ENCODE measurements around the gene HDGFL2. TPM values are rescaled to one million over a fixed set of nuclear protein-coding genes. Genes with fewer than 3 reads are reported as not detected.

HDGFL2 gene
- total and polyA plus RNA-seq, 4 donors = 36.5 to 47.0 (median 38.8) TPM

DNA sequence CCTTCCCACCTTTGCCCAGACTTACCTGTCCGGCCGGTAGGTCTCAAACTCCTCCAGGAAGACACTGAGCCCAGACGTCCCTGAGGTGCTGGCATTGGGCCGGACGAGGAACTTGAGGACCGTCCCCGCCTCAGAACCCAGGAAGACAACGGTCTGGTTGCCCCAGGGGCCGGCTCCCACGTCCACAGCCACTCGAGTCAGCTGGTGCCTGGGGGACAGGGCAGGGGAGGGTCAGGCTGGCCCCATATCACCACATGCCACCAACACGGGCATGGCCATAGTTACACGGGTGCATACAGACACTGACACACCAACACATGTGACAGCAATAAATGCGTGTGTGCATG is 76.1 kb downstream of the HDGFL2 start:
- ATAC-seq (ENCODE audit: insufficient read depth, low FRiP score) (no peak), DNase-seq (no peak)
- TF ChIP-seq, protein P1, sequence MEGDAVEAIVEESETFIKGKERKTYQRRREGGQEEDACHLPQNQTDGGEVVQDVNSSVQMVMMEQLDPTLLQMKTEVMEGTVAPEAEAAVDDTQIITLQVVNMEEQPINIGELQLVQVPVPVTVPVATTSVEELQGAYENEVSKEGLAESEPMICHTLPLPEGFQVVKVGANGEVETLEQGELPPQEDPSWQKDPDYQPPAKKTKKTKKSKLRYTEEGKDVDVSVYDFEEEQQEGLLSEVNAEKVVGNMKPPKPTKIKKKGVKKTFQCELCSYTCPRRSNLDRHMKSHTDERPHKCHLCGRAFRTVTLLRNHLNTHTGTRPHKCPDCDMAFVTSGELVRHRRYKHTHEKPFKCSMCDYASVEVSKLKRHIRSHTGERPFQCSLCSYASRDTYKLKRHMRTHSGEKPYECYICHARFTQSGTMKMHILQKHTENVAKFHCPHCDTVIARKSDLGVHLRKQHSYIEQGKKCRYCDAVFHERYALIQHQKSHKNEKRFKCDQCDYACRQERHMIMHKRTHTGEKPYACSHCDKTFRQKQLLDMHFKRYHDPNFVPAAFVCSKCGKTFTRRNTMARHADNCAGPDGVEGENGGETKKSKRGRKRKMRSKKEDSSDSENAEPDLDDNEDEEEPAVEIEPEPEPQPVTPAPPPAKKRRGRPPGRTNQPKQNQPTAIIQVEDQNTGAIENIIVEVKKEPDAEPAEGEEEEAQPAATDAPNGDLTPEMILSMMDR (IDR thresholded peaks at IDR 0.05; ENCODE audit: control extremely low read depth, extremely low read depth) = no peak
- WGBS, 2 donors = 48 to 70% methylated on average over 14 of the region's 14 CpGs
- H3K9ac ChIP-seq (ENCODE audit: insufficient read depth in 1 of 2, low read length in 2 of 2) = no peak overlapping the region
- H3K9me3 ChIP-seq (ENCODE audit: control insufficient read depth in 4 of 4, insufficient read depth in 3 of 4, low read length in 3 of 4) = peaks cover 0 to 3% (median 0%) of the 10 kb centered on the region in 4 donors
- H3K27ac ChIP-seq (ENCODE audit: low read depth in 1 of 2, low read length in 1 of 2) = no peak overlapping the region
- no peaks in the 10 kb centered on the region for H3K27me3 ChIP-seq (ENCODE audit: control insufficient read depth in 3 of 3, insufficient read depth in 3 of 3, low read length in 2 of 3)
- H3K4me3 ChIP-seq = no peak overlapping the region
- H3K4me1 ChIP-seq (ENCODE audit: control insufficient read depth in 5 of 5, insufficient read depth in 5 of 5, low read length in 5 of 5) = peaks cover 0 to 7% (median 0%) of the 10 kb centered on the region in 5 donors
- peaks cover 0 to 40% (median 0%) of the 10 kb centered on the region in 4 donors for H3K36me3 ChIP-seq (ENCODE audit: control insufficient read depth in 4 of 4, insufficient read depth in 4 of 4, low read length in 4 of 4)

DNA sequence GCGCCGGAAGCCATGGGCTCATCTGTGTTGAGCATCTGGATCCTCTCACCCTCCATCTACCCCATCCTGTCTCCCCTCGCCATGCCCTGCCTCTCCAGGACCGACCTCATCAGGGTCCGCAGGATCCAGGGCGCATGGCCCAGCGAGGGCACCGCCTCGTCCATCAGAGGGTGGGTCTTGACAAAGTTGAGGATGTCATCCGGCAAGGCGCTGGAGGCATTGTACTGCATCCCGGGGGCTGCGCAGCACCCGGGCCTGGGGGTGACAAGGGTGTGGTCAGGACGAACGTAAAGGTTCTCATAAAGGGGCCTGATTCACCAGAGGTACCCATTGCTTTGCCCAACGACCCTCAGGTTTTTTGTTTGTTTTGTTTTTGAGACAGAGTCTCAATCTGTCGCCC is 77.9 kb downstream of the HDGFL2 start:
- H3K4me3 ChIP-seq = no peak overlapping the region
- H3K27me3 ChIP-seq (ENCODE audit: control insufficient read depth in 3 of 3, insufficient read depth in 3 of 3, low read length in 2 of 3) = no peaks in the 10 kb centered on the region
- peaks cover 0 to 40% (median 0%) of the 10 kb centered on the region in 4 donors for H3K36me3 ChIP-seq (ENCODE audit: control insufficient read depth in 4 of 4, insufficient read depth in 4 of 4, low read length in 4 of 4)
- H3K9me3 ChIP-seq (ENCODE audit: control insufficient read depth in 4 of 4, insufficient read depth in 3 of 4, low read length in 3 of 4) = peaks cover 0 to 3% (median 0%) of the 10 kb centered on the region in 4 donors
- no peak for ATAC-seq (ENCODE audit: insufficient read depth, low FRiP score)
- DNase-seq = no peak
- no peak overlapping the region for H3K9ac ChIP-seq (ENCODE audit: insufficient read depth in 1 of 2, low read length in 2 of 2)
- H3K27ac ChIP-seq (ENCODE audit: low read depth in 1 of 2, low read length in 1 of 2) = no peak overlapping the region
- WGBS, 2 donors = 91 to 94% methylated on average over 18 of the region's 18 CpGs
- H3K4me1 ChIP-seq (ENCODE audit: control insufficient read depth in 5 of 5, insufficient read depth in 5 of 5, low read length in 5 of 5) = peaks cover 0 to 5% (median 0%) of the 10 kb centered on the region in 5 donors
- TF ChIP-seq, protein P1 (IDR thresholded peaks at IDR 0.05; ENCODE audit: control extremely low read depth, extremely low read depth) = no peak

DNA sequence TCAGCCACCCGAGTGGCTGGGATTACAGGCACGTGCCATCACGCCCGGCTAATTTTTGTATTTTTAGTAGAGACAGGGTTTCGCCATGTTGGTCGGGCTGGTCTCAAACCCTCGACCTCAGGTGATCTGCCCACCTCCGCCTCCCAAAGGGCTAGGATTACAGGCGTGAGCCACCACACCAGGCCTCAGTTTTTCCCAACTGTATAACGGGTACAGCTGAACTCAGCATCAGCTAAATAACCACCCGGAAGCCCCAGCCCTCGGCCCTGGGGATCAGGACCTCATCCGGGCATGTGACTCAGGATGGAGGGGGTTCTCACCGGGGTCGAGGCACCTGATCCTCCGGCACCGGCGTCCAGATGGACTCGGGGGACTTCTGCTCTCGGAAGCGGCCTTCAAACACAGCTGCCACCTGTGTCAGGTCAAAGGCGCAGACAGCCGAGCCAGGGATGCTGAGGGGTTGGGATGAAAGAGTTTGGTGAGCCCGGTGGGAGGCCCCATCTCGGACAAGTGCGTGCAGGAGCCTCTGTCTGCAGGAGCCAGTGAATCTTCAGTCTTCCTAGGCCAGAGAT is 78.5 kb downstream of the HDGFL2 start:
- H3K36me3 ChIP-seq (ENCODE audit: control insufficient read depth in 4 of 4, insufficient read depth in 4 of 4, low read length in 4 of 4) = peaks cover 0 to 40% (median 0%) of the 10 kb centered on the region in 4 donors

More for the DNA sequence above, 78.5 kb downstream of the HDGFL2 start:
- H3K9ac ChIP-seq (ENCODE audit: insufficient read depth in 1 of 2, low read length in 2 of 2) = no peak overlapping the region
- H3K9me3 ChIP-seq (ENCODE audit: control insufficient read depth in 4 of 4, insufficient read depth in 3 of 4, low read length in 3 of 4) = peaks cover 0 to 3% (median 0%) of the 10 kb centered on the region in 4 donors
- H3K4me1 ChIP-seq (ENCODE audit: control insufficient read depth in 5 of 5, insufficient read depth in 5 of 5, low read length in 5 of 5) = peaks cover 0 to 5% (median 0%) of the 10 kb centered on the region in 5 donors
- H3K27ac ChIP-seq (ENCODE audit: low read depth in 1 of 2, low read length in 1 of 2) = no peak overlapping the region
- ATAC-seq (ENCODE audit: insufficient read depth, low FRiP score) = no peak
- H3K4me3 ChIP-seq = no peak overlapping the region
- no peaks in the 10 kb centered on the region for H3K27me3 ChIP-seq (ENCODE audit: control insufficient read depth in 3 of 3, insufficient read depth in 3 of 3, low read length in 2 of 3)
- TF ChIP-seq, protein P1 (IDR thresholded peaks at IDR 0.05; ENCODE audit: control extremely low read depth, extremely low read depth) = no peak
- no peak for DNase-seq
- WGBS, 2 donors = 89 to 92% methylated on average over 26 of the region's 26 CpGs

Small RNA genes within 50 kb of the gene (small RNA-seq; reads per million reads assigned to genes)
- not detected for gene MIR4746 (ENCODE audit: low replicate concordance)

Other genes starting within 250 kb of the HDGFL2 start
- 1 to 10 TPM; 4.1 to 5.9 TPM for gene EBI3, start 242.8 kb upstream of the HDGFL2 start, total RNA-seq
- gene EBI3, start 242.8 kb upstream of the HDGFL2 start, polyA plus RNA-seq = 10 to 100 TPM in 1 of 2 donors, 1 to 10 TPM in 1; 6.9 to 92.7 TPM
- gene YJU2, start 225.2 kb upstream of the HDGFL2 start, total RNA-seq = 10 to 100 TPM; 11.2 to 24.1 TPM
- gene YJU2, start 225.2 kb upstream of the HDGFL2 start, polyA plus RNA-seq = 10 to 100 TPM; 28.9 to 44.2 TPM
- gene SHD, start 193.0 kb upstream of the HDGFL2 start, total RNA-seq = not detected
- not detected for gene SHD, start 193.0 kb upstream of the HDGFL2 start, polyA plus RNA-seq
- gene TMIGD2, start 169.9 kb upstream of the HDGFL2 start, total RNA-seq = 1 to 10 TPM in 1 of 2 donors, under 1 TPM in 1; 0.34 to 1.7 TPM
- 1 to 10 TPM in 1 of 2 donors, under 1 TPM in 1; 0.53 to 1.6 TPM for gene TMIGD2, start 169.9 kb upstream of the HDGFL2 start, polyA plus RNA-seq
- 1 to 10 TPM in 1 of 2 donors, under 1 TPM in 1; 0.34 to 1.1 TPM for gene FSD1, start 167.7 kb upstream of the HDGFL2 start, total RNA-seq
- gene FSD1, start 167.7 kb upstream of the HDGFL2 start, polyA plus RNA-seq = under 1 TPM; 0.31 to 0.63 TPM
- gene STAP2, start 133.5 kb upstream of the HDGFL2 start, total RNA-seq = 10 to 100 TPM; 24.4 to 30.0 TPM
- gene STAP2, start 133.5 kb upstream of the HDGFL2 start, polyA plus RNA-seq = 10 to 100 TPM; 24.6 to 32.6 TPM
- 10 to 100 TPM in 1 of 2 donors, 1 to 10 TPM in 1; 9.1 to 30.5 TPM for gene MPND, start 128.7 kb upstream of the HDGFL2 start, total RNA-seq
- 10 to 100 TPM; 18.7 to 32.3 TPM for gene MPND, start 128.7 kb upstream of the HDGFL2 start, polyA plus RNA-seq
- gene SH3GL1, start 71.8 kb upstream of the HDGFL2 start, total RNA-seq = 10 to 100 TPM; 30.6 to 68.6 TPM
- gene SH3GL1, start 71.8 kb upstream of the HDGFL2 start, polyA plus RNA-seq = 10 to 100 TPM; 53.1 to 65.4 TPM
- 10 to 100 TPM in 1 of 2 donors, 1 to 10 TPM in 1; 10.0 to 16.7 TPM for gene CHAF1A, start 69.7 kb upstream of the HDGFL2 start, total RNA-seq
- gene CHAF1A, start 69.7 kb upstream of the HDGFL2 start, polyA plus RNA-seq = 1 to 10 TPM; 6.8 to 7.4 TPM
- gene UBXN6, start 14.5 kb upstream of the HDGFL2 start, total RNA-seq = 100 to 1,000 TPM in 1 of 2 donors, 10 to 100 TPM in 1; 74.4 to 113 TPM
- 100 to 1,000 TPM in 1 of 2 donors, 10 to 100 TPM in 1; 83.6 to 128 TPM for gene UBXN6, start 14.5 kb upstream of the HDGFL2 start, polyA plus RNA-seq
- 1 to 10 TPM in 1 of 2 donors, under 1 TPM in 1; 0.85 to 5.0 TPM for gene PLIN4, start 46.2 kb downstream of the HDGFL2 start, total RNA-seq
- gene PLIN4, start 46.2 kb downstream of the HDGFL2 start, polyA plus RNA-seq = 1 to 10 TPM; 3.7 to 3.9 TPM
- 10 to 100 TPM in 1 of 2 donors, 1 to 10 TPM in 1; 7.5 to 37.3 TPM for gene PLIN5, start 62.9 kb downstream of the HDGFL2 start, total RNA-seq
- gene PLIN5, start 62.9 kb downstream of the HDGFL2 start, polyA plus RNA-seq = 10 to 100 TPM; 15.5 to 33.5 TPM
- 10 to 100 TPM; 14.4 to 15.7 TPM for gene LRG1, start 67.7 kb downstream of the HDGFL2 start, total RNA-seq
- gene LRG1, start 67.7 kb downstream of the HDGFL2 start, polyA plus RNA-seq = 10 to 100 TPM; 15.4 to 56.7 TPM
- 10 to 100 TPM in 1 of 2 donors, 1 to 10 TPM in 1; 3.2 to 22.8 TPM for gene SEMA6B, start 87.4 kb downstream of the HDGFL2 start, total RNA-seq
- 10 to 100 TPM; 17.3 to 38.5 TPM for gene SEMA6B, start 87.4 kb downstream of the HDGFL2 start, polyA plus RNA-seq
- 10 to 100 TPM; 18.5 to 22.0 TPM for gene TNFAIP8L1, start 167.2 kb downstream of the HDGFL2 start, total RNA-seq
- gene TNFAIP8L1, start 167.2 kb downstream of the HDGFL2 start, polyA plus RNA-seq = 10 to 100 TPM; 12.1 to 12.9 TPM
- gene MYDGF, start 198.0 kb downstream of the HDGFL2 start, total RNA-seq = 100 to 1,000 TPM in 1 of 2 donors, 10 to 100 TPM in 1; 70.4 to 157 TPM
- 100 to 1,000 TPM; 127 to 280 TPM for gene MYDGF, start 198.0 kb downstream of the HDGFL2 start, polyA plus RNA-seq

All from lung (tissue), 13 donors.